ENCODE measurements around the gene GLYR1.

DNA sequence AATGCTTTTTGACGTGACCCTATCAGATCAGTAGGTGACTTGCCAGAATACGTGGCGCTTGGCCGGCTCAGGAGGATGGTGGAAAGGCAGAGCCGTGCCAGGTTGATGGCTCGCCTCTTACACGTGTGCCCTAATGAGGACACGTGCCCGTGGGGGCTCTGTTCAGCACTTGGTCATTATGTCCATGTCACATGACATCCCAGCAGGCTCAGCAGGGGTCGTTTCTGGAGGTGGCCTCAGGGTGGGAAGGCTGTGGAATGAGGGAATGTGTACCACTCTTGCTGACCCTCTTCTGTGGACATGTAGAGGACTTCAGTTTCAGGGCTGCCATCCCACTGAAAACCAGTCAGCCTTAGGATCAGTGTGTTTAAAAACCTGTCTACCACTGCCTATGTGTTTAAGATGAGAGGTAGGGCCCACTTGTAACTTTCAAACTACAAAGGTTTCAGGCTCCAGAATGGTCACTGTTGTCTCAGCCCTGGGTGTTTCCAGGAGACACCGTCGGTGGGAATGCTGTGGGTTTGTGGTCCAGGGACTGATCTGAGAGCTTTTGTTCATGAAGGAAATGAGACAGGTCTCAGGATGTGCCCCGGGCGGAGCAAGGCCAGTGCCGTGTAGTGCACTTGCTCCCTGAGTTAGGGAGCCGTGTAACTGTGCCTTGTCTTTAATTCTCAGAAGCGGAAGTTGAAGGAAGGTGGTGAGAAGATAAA, 12.3 kb upstream of the GLYR1 start:
- no peak for TF ChIP-seq TAF1 (IDR thresholded peaks at IDR 0.05; ENCODE audit: borderline replicate concordance, low read depth, low read length)
- no peak for TF ChIP-seq POLR2A (IDR thresholded peaks at IDR 0.05; ENCODE audit: low read depth, low read length)

All from GM12892 (cell line).